ENCODE data around the gene PRKCE. TPM values are rescaled to one million over a fixed set of nuclear protein-coding genes. Genes with fewer than 3 reads are reported as not detected.

PRKCE gene
- total and polyA plus RNA-seq, 2 of the 8 experiments (the other 6 are each of a cell fraction or from before 2014, with no cell fraction given): 0.54 to 2.1 TPM

GRCh38 chr2:46001741-46002506 lies 350.4 kb downstream of the PRKCE start:
- Histone ChIP-seq H3K27me3 (replicated peaks in 1 of 4; ENCODE audit: control insufficient read depth in 3 of 4, extremely low read depth in 1 of 4, insufficient read depth in 3 of 4, low read length in 3 of 4) (no peaks in the 10 kb centered on the region), H3K4me3 (ENCODE audit: extremely low read depth in 1 of 4, insufficient read depth in 2 of 4, low read depth in 3 of 4, low read length in 4 of 4) (no peak overlapping the region), H3K56ac (replicated peaks; ENCODE audit: insufficient read length, low read depth, low read length) (no peak overlapping the region), H4K20me1 (replicated peaks in 1 of 2; ENCODE audit: control insufficient read depth in 1 of 2, insufficient read depth in 2 of 2, low read length in 2 of 2) (no peaks in the 10 kb centered on the region), H3K79me1 (ENCODE audit: low read depth, low read length) (no peaks in the 10 kb centered on the region), H2BK5ac (ENCODE audit: low read depth, low read length) (no peak overlapping the region), H2BK15ac (ENCODE audit: low read length) (no peak overlapping the region), H4K8ac (ENCODE audit: extremely low read depth, insufficient read depth, low read length) (no peak overlapping the region), H3K14ac (ENCODE audit: insufficient read length) (no peak overlapping the region), H3K4me2 (ENCODE audit: insufficient read depth in 1 of 2, low read depth in 2 of 2, low read length in 2 of 2) (no peak overlapping the region), H4K5ac (ENCODE audit: insufficient read length, low read depth, low read length) (no peak overlapping the region), H3K27ac (ENCODE audit: low read depth, low read length) (no peak overlapping the region), H3K23me2 (ENCODE audit: low read depth, low read length) (no peaks in the 10 kb centered on the region), H2AFZ (ENCODE audit: low read length) (no peak overlapping the region), H2BK12ac (ENCODE audit: low read depth, low read length) (no peak overlapping the region), H2AK5ac (ENCODE audit: low read depth, low read length) (no peak overlapping the region), H3K36me3 (ENCODE audit: control insufficient read depth in 2 of 4, insufficient read depth in 4 of 4, low read length in 3 of 4) (no peaks in the 10 kb centered on the region), H3K79me2 (ENCODE audit: control insufficient read depth in 1 of 2, insufficient read depth in 2 of 2, low read length in 2 of 2) (no peaks in the 10 kb centered on the region), H2BK120ac (replicated peaks; ENCODE audit: low read depth, low read length) (no peak overlapping the region), H3K4ac (replicated peaks; ENCODE audit: insufficient read length, low read depth, low read length) (no peak overlapping the region), H3K23ac (ENCODE audit: insufficient read length) (no peak overlapping the region), H3K18ac (ENCODE audit: extremely low read depth, low read length) (no peak overlapping the region), H3K4me1 (replicated peaks in 1 of 4; ENCODE audit: control insufficient read depth in 3 of 4, insufficient read depth in 4 of 4, low read length in 3 of 4) (no peaks in the 10 kb centered on the region), H3K9me3 (ENCODE audit: insufficient read depth in 2 of 2, low read depth in 1 of 2, low read length in 1 of 2) (no peaks in the 10 kb centered on the region), H3K9ac (replicated peaks in 1 of 4; ENCODE audit: extremely low read depth in 1 of 4, low read depth in 3 of 4, low read length in 3 of 4) (no peak overlapping the region), H4K91ac (replicated peaks; ENCODE audit: insufficient read length, low read length) (no peak overlapping the region), H2BK20ac (ENCODE audit: low read length) (no peak overlapping the region)
- WGBS, 2 experiments (ENCODE audit: extremely low coverage in 1 of 2, insufficient coverage in 1 of 2, insufficient read length in 1 of 2, insufficient replicate concordance in 2 of 2, low coverage in 1 of 2, low lambda C conversion rate in 2 of 2, missing lambda C conversion rate in 1 of 2): 92% methylated on average over 8 of the region's 8 CpGs; no CpG with 5 or more reads in 1 of the 2 experiments
- DNase-seq (ENCODE audit: low read depth in 1 of 2, low spot score in 2 of 2) (no peak), FAIRE-seq (no peak)
- CTCF ChIA-PET (ENCODE audit: partially characterized antibody): interaction anchor here (1.2 to 1.8 kb wide), 3 partner anchors 9 to 366 kb away, joined by 3 to 7 read pairs (median 3); no protein-coding TSS in a partner anchor
- POLR2A ChIA-PET (ENCODE audit: partially characterized antibody): interaction anchor here (0.8 kb wide), 1 partner anchor 320 kb away, joined by 3 read pairs; no protein-coding TSS in a partner anchor
- TF ChIP-seq TEAD4 (IDR thresholded peaks at IDR 0.05; ENCODE audit: low read depth, low read length): no peak
- no peak for TF ChIP-seq KDM5A (IDR thresholded peaks at IDR 0.05; ENCODE audit: low read length)
- TF ChIP-seq CBX8 (IDR thresholded peaks at IDR 0.05; ENCODE audit: borderline replicate concordance, low read depth, low read length): no peak
- no peak for TF ChIP-seq SIX5 (IDR thresholded peaks at IDR 0.05; ENCODE audit: low read depth, low read length)
